Stimulated activated CD4-positive, alpha-beta T cell treated with anti-CD3 and anti-CD28 coated beads, Interleukin-15, amount 100 ng/mL, for 48 hours (primary cell): ENCODE results near the gene GNAZ.

ENCODE experiments used
- DNase-seq, 2 donors: peaks; one replicate each; pipeline ENCODE4 v3.0.0-alpha.2; 2020; ENCODE audit warnings: low read depth in 2 of 2

GNAZ gene

GRCh38 chr22:23064381-23065068 lies 5.8 kb upstream of the GNAZ start:
- DNase-seq = no peak

- DNase-seq = no peak
These were observed 5.3 kb upstream of the GNAZ start for GRCh38 chr22:23065069-23065451.

DNA sequence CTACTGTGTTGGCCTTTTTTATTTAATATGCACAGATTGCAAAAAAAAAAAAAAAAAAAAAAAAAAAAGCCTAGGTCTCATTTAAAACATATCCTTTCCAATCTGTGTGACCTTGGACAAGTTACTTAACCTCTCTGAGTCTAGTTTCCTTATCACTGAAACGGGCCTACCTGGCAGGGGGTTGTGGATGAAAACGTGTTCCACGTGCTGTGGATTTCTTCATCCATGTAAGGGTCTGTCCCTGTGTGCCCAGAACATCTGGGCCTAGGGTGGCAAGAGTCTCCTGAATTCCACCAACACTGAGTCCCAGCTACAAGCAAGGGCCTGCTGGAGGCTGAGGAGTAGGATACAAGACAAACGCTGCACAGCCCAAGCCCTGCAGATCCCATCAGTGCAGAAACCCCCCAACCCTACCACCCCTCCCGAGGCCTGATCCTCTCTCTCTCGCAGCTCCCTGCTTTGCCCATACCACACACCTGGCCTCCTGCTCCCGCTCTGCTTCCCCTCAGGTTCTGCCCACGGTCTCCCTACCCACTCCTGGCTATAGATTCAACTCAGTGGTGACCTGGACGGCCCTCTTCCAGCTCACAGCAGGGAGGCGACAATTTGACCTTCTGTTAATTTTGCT lies 4.7 kb upstream of the GNAZ start:
- DNase-seq = no peak

DNA sequence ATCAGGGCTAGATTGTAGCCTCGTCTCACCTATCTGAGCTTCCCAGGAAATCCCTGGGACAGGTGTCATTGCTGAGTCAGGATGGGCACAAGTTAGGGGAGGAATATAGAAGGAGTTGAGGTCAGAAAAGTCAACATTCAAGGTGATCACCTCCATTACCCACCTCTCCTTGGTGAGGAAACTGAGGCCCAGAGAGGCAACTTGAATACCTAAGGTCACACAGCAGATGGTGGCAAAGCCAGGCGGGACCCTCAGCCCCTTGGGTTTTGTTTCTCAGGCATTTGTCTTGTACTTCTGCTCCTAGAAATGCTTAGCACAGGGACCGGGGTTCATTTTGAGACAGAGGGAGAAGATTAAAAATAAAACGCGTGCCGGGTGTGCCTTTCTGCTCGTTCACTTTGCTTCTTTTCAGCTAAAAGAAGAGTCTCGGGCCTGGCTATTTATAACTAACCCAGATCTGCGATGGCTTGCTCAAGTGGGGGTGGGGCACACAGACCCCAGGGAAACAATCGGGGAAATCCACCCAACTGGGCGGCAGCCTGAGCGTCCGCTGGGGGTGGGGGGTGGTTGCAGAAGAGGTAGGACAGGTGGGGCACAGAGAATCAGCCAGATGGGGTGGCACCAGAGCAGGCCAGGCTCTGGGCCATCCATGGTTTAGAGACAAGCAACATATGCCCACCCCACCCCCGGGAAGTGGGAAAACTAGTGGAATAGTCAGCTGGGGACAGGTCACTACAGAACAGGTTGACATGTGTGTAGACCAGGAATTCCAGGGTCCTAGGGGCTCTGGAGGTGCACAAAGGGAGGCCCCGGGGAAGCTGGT lies 3.9 kb upstream of the GNAZ start:
- DNase-seq = no peak

DNA sequence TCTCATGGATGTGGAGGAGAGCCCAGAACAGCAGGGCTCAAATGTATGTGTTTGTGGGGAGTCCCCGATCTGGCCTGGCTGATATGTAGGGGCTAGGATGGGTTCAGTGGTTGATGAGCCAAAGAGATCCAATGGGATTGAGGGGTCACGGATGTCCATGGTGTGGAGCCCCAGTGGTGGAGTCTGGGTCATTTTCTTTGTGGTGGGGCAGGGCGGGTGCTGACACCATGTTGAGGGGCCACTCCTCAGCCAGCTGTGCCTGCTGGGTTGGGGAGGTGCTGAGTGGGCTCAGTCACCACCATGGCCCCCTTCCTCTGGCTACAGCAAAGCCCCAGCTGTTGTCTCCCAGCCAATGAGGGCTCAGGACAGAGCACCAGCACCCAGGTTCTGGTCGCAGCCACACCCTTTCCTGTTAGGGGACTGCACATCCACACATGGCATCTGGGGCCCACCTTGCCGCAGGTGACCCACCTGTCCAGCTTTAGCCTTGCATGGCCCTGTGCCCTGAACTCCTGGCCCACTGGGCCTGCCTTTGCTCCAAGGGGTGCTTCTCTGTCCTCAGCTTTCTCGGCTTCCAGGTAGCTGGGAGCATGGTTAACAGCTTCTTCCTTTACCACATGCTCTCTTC lies 3.2 kb upstream of the GNAZ start:
- DNase-seq = no peak

DNA sequence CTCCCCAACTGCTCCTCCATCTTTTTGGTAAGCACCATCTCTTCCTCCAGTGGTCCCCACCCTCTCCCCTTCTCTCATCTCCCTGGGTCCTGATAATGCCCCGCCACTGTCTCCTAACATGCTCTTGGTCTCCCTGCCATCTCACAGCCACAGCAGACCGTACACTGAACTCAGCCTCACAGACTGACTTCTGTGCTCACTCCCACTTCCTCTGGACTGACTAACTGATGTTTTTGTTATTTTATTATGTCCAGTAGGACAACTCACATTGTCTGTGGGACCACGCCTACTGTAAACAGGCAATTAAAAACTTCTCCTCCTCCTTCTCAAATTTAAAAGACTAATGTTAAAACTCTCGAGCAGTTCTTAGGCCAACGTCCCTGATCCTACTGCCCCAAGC lies 2.6 kb upstream of the GNAZ start:
- DNase-seq = no peak

GRCh38 chr22:23068096-23068831 lies 2.1 kb upstream of the GNAZ start:
- DNase-seq = no peak

DNA sequence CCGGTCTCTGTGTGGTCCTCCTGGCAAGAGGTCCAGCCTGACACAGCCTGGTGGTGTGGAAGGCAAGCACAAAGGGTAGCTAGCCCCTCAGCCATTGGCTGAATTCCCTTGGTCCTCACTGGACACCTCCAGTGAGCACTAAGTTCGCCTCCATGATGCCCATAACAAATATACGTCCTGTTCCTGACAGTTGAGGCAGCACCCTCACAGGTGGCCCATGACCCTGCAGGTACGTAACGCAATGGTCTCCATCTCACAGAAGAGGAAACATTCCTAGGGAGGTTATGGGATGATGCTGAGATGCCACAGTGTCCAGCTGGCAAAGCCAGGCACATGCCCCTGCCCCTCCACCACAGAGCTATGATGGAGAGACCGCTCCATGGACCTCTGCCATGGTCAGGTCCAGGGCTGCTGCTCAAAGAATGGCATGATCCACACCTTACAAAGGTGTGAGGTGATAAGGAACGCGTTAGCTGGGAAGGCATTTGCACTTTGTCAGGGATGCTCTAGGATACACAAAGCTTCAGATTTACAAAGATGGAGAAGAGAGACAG lies 1.4 kb upstream of the GNAZ start:
- no peak for DNase-seq

DNA sequence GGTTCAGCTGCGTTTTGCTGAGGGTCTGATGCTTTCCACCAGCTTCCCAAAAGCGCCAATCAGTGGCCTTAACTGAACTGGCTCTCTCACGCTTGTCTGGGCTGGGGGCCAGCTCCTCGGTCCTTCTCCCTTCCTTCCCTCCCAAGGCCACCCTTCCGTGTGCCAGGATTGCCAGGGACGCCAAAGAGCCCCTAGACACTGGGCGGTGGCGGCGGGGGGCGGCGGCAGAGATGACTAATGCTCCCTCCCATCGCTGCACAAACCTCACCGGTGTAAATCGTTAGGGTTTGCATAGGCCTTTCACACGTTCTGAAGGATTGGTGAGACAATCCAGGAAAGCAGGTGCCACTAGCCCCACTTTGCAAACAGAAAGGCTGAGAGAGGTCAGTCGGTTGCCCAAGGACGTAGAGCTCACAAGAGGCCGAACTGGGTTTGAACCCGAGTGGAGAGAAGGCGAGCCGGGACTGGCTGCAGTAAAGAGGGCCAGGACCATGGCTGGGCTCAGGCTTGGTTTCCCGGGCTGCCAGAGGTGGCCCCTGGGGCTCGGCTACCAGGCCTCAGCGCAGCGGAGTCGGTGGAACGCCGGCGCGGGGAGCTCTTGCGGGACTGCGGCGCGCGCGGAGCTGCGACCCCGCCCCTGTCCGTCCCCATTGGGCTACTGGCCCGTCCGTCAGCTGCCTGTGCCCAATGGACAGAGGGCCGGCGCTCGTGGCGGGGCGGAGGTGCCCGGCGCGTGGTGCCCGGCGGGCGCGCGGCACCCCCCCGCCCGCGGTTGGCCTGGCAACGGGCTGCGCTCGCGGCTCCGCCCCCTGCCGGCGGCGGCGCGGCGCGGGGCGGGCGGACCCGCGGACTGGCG lies 589 bp upstream of the GNAZ start:
- DNase-seq = peak; percentile 62 to 82

- no peak for DNase-seq
These were observed 1.1 kb downstream of the GNAZ start for GRCh38 chr22:23071230-23072076.

DNA sequence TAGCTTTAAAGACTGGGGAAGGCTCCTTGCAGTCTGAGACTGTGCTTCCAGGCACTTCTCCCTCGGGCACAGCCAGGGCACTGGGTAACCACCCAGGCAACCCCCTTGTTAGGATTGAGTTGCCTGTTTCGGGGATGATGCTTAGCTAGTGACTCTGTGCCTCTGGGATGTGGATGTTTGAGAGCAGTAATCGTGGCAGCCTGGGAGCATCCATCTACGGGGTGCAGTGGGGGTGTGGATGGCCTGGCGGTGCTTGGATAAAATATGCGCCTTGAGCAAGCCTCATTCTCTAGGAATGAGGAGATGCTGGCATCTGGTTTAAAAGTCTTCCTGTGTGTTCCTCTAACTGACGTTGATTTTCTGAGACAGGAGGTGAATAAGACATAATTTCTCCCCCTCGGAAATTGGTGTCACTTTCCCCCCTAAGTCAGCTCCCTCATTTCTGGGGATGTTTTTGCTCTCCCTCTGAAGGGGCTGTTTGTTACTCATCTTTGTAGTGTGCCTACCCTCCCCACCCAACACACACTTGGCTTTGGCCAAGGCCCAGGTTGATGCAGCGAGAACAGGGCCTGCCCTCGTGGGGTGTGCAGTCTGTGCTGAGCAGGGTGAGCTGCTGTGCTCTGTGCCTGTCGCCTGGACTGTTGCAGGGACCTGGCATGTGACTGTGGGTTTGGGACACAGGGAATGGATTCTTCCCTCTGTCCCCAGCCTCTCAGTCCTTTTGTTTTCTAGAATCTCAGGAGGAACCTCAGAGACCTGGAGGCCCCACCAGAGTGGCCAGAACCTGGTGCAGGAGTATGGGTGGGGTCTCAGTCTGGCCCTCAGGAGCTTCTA lies 2.0 kb downstream of the GNAZ start:
- no peak for DNase-seq

- DNase-seq = no peak
These were observed 2.7 kb downstream of the GNAZ start for GRCh38 chr22:23072911-23073491.

DNA sequence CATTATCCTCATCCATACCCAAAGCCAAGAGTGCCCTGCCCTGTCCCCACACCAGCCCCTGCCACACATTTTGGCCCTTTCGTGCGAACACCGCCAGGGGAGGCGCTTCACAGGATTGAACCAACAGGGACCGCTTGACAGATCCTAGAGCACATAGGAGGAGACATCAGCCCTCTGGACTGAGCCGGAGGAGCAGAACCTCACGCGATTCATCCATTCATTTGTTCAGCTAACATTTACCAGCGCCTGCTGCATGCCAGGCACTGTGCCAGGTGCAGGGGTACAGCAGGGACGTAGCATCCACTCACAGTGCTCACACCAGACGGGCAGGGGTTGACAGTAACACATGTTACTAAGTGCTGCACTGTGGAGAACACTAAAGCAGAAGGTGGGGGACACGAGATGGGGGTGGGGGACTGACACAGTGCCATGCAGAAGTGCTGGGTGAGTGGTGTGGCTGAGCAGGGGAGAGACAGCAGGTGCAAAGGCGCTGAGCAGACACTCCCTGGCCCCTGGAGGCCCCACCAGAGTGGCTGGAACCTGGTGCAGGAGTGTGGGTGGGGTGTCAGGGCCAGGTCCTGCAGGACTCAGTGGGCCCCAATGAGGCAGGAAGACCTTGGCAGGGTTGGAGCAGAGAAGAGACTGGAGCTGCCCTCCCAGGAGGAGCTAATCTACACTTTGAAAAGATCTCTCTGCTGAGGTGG lies 3.4 kb downstream of the GNAZ start:
- DNase-seq = no peak

DNA sequence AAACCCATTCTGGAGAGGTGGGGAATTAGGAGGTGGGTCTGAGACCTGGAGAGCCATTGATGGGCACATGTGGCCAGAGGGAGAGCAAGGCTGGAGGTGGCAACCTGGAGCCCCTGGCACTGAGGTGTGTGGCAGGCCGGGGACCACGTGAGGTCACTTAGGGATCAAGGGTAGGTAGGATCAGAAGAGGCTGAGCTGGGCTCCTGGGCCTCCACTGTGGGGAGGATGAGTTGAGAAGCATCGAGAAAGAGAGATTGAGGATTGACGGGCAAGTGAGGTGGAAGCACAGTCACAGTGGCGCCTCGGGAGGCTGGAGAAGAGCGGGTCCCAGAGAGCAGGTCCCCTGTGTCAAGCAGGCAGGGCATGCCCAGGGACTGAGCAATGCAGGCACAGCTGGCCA lies 4.1 kb downstream of the GNAZ start:
- DNase-seq = no peak

GRCh38 chr22:23075050-23075449 lies 4.7 kb downstream of the GNAZ start:
- DNase-seq = no peak

GRCh38 chr22:23075525-23076216 lies 5.4 kb downstream of the GNAZ start:
- no peak for DNase-seq
